Measurements from ENCODE around the gene RAMACL. TPM values are rescaled to one million over a fixed set of nuclear protein-coding genes. Genes with fewer than 3 reads are reported as not detected.

The RAMACL gene
- total RNA-seq, 1 donor from 2014 or later: 0.70 TPM

DNA sequence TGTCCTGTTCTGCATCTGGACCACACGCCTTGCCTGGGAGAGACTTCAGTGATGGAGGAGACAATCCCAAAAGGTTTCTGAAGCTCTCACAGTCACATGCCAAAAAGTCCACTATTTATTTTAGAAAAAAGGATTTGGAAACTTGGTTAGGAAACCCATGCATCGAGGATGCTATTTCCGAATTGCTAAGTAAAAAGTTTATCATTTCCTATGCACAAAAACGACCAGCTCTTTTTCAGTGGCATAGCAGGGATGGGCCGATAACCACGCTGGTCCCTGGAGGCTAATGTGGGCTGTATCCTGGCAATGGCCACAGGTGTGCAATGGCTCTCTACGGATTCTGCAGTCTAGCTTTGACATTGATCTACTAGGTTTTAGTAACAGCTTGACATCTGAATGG is 33.9 kb downstream of the RAMACL start:
- Mint-ChIP-seq H3K27ac (ENCODE audit: unreplicated experiment) (no peak overlapping the region), H3K4me1 (peaks cover 49% of the 10 kb centered on the region), H3K9me3 (peaks cover 6% of the 10 kb centered on the region), H3K36me3 (ENCODE audit: low read depth) (peaks cover 15% of the 10 kb centered on the region), H3K4me3 (no peak overlapping the region), H3K27me3 (ENCODE audit: low read depth) (no peaks in the 10 kb centered on the region)
- no peak for DNase-seq (ENCODE audit: low read depth, low spot score)
- TF ChIP-seq, protein P1, sequence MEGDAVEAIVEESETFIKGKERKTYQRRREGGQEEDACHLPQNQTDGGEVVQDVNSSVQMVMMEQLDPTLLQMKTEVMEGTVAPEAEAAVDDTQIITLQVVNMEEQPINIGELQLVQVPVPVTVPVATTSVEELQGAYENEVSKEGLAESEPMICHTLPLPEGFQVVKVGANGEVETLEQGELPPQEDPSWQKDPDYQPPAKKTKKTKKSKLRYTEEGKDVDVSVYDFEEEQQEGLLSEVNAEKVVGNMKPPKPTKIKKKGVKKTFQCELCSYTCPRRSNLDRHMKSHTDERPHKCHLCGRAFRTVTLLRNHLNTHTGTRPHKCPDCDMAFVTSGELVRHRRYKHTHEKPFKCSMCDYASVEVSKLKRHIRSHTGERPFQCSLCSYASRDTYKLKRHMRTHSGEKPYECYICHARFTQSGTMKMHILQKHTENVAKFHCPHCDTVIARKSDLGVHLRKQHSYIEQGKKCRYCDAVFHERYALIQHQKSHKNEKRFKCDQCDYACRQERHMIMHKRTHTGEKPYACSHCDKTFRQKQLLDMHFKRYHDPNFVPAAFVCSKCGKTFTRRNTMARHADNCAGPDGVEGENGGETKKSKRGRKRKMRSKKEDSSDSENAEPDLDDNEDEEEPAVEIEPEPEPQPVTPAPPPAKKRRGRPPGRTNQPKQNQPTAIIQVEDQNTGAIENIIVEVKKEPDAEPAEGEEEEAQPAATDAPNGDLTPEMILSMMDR (conservative IDR thresholded peaks at IDR 0.05): no peak

- DNase-seq (ENCODE audit: low read depth, low spot score): no peak
- peaks cover 49% of the 10 kb centered on the region for H3K4me1 Mint-ChIP-seq
- peaks cover 6% of the 10 kb centered on the region for H3K9me3 Mint-ChIP-seq
- TF ChIP-seq, protein P1 (conservative IDR thresholded peaks at IDR 0.05): no peak
- H3K36me3 Mint-ChIP-seq (ENCODE audit: low read depth): peaks cover 15% of the 10 kb centered on the region
- no peak overlapping the region for H3K4me3 Mint-ChIP-seq
- no peak overlapping the region for H3K27ac Mint-ChIP-seq (ENCODE audit: unreplicated experiment)
- H3K27me3 Mint-ChIP-seq (ENCODE audit: low read depth): no peaks in the 10 kb centered on the region
These were observed 34.6 kb downstream of the RAMACL start for GRCh38 chr6:166551754-166552495.

GRCh38 chr6:166546653-166547052 is 39.8 kb downstream of the RAMACL start:
- Mint-ChIP-seq H3K9me3 (peaks cover 2% of the 10 kb centered on the region), H3K36me3 (ENCODE audit: low read depth) (peaks cover 23% of the 10 kb centered on the region), H3K27me3 (ENCODE audit: low read depth) (no peaks in the 10 kb centered on the region), H3K27ac (ENCODE audit: unreplicated experiment) (no peak overlapping the region), H3K4me3 (no peak overlapping the region), H3K4me1 (peaks cover 26% of the 10 kb centered on the region)
- no peak for DNase-seq (ENCODE audit: low read depth, low spot score)
- TF ChIP-seq, protein P1 (conservative IDR thresholded peaks at IDR 0.05): no peak

GRCh38 chr6:166545156-166546034 is 41.1 kb downstream of the RAMACL start:
- no peak for DNase-seq (ENCODE audit: low read depth, low spot score)
- H3K9me3 Mint-ChIP-seq: peaks cover 2% of the 10 kb centered on the region
- peaks cover 28% of the 10 kb centered on the region for H3K36me3 Mint-ChIP-seq (ENCODE audit: low read depth)
- H3K4me1 Mint-ChIP-seq: peaks cover 33% of the 10 kb centered on the region
- TF ChIP-seq, protein P1 (conservative IDR thresholded peaks at IDR 0.05): no peak
- no peaks in the 10 kb centered on the region for H3K27me3 Mint-ChIP-seq (ENCODE audit: low read depth)
- no peak overlapping the region for H3K27ac Mint-ChIP-seq (ENCODE audit: unreplicated experiment)
- no peak overlapping the region for H3K4me3 Mint-ChIP-seq

- Mint-ChIP-seq H3K4me3 (no peak overlapping the region), H3K9me3 (peaks cover 2% of the 10 kb centered on the region), H3K27me3 (ENCODE audit: low read depth) (no peaks in the 10 kb centered on the region), H3K27ac (ENCODE audit: unreplicated experiment) (no peak overlapping the region), H3K4me1 (peaks cover 45% of the 10 kb centered on the region), H3K36me3 (ENCODE audit: low read depth) (peaks cover 24% of the 10 kb centered on the region)
- TF ChIP-seq, protein P1 (conservative IDR thresholded peaks at IDR 0.05): no peak
- DNase-seq (ENCODE audit: low read depth, low spot score): no peak
These were observed 42.2 kb downstream of the RAMACL start for GRCh38 chr6:166544296-166544605.

All from neural crest cell (in vitro differentiated cells).